Measurements from ENCODE around the gene ZNF214. TPM values are rescaled to one million over a fixed set of nuclear protein-coding genes. Genes with fewer than 3 reads are reported as not detected.
A peak's percentile ranks its signal among the peaks of the same experiment; 100 is the strongest.

ZNF214 gene
- polyA plus RNA-seq (2011; rRNA removed) = 1.9 and 3.4 TPM in 2 replicates
- polyA minus RNA-seq (2011; rRNA and poly(A)+ RNA removed) = 9.1 and 12.7 TPM in 2 replicates

GRCh38 chr11:7020183-7020917 is at the start of gene ZNF214, which contains the start of gene NLRP14:
ZNF214 (minus strand) TSS chr11:7020346; CDS start chr11:7002835, 17,511 bp downstream.
NLRP14 (plus strand) TSS chr11:7020479; CDS start chr11:7038587, 18,108 bp downstream.
- H3K9me3 ChIP-seq (ENCODE audit: control insufficient read depth, insufficient read depth, low read length) = no peaks in the 10 kb centered on the region
- TF ChIP-seq CTCF (IDR thresholded peaks at IDR 0.05; ENCODE audit: low read depth, low read length) = no peak
- ChIA-PET POLR2A (interaction anchor here (0.9 to 2.4 kb wide), 2 partner anchors 27 to 29 kb away, joined by 4 to 17 read pairs; no protein-coding TSS in a partner anchor), CTCF (interaction anchor here (0.5 to 1.7 kb wide), 5 partner anchors 13 to 1077 kb away, joined by 3 to 7 read pairs (median 6); no protein-coding TSS in a partner anchor)
- no peaks in the 10 kb centered on the region for H3K27me3 ChIP-seq (ENCODE audit: control insufficient read depth, insufficient read depth, low read length)
- peak; percentile 83 for DNase-seq (ENCODE audit: low read depth, low spot score)
- H3K27ac ChIP-seq (ENCODE audit: low read depth, low read length) = peak within 1 kb of the TSS; percentile 80
- peak within 1 kb of the TSS; percentile 90 for H3K4me3 ChIP-seq (ENCODE audit: low read depth, low read length)

GRCh38 chr11:7062534-7062933 is 42.4 kb upstream of the ZNF214 start:
- ChIA-PET CTCF (no interaction called here), POLR2A (no interaction called here)

GRCh38 chr11:7060868-7061267 is 40.7 kb upstream of the ZNF214 start:
- POLR2A ChIA-PET = no interaction called here
- H3K27ac ChIP-seq (ENCODE audit: low read depth, low read length) = no peak overlapping the region
- H3K4me3 ChIP-seq (ENCODE audit: low read depth, low read length) = no peak overlapping the region
- no peak for TF ChIP-seq CTCF (IDR thresholded peaks at IDR 0.05; ENCODE audit: low read depth, low read length)
- H3K9me3 ChIP-seq (ENCODE audit: control insufficient read depth, insufficient read depth, low read length) = no peaks in the 10 kb centered on the region
- no peaks in the 10 kb centered on the region for H3K27me3 ChIP-seq (ENCODE audit: control insufficient read depth, insufficient read depth, low read length)
- no peak for DNase-seq (ENCODE audit: low read depth, low spot score)
- CTCF ChIA-PET = no interaction called here

More at GRCh38 chr11:7062534-7062933, 42.4 kb upstream of the ZNF214 start:
- no peaks in the 10 kb centered on the region for H3K27me3 ChIP-seq (ENCODE audit: control insufficient read depth, insufficient read depth, low read length)
- TF ChIP-seq CTCF (IDR thresholded peaks at IDR 0.05; ENCODE audit: low read depth, low read length) = no peak
- H3K27ac ChIP-seq (ENCODE audit: low read depth, low read length) = no peak overlapping the region
- no peak for DNase-seq (ENCODE audit: low read depth, low spot score)
- no peak overlapping the region for H3K4me3 ChIP-seq (ENCODE audit: low read depth, low read length)
- no peaks in the 10 kb centered on the region for H3K9me3 ChIP-seq (ENCODE audit: control insufficient read depth, insufficient read depth, low read length)

- DNase-seq (ENCODE audit: low read depth, low spot score) = no peak
- Histone ChIP-seq H3K4me3 (ENCODE audit: low read depth, low read length) (no peak overlapping the region), H3K27me3 (ENCODE audit: control insufficient read depth, insufficient read depth, low read length) (no peaks in the 10 kb centered on the region), H3K27ac (ENCODE audit: low read depth, low read length) (no peak overlapping the region), H3K9me3 (ENCODE audit: control insufficient read depth, insufficient read depth, low read length) (no peaks in the 10 kb centered on the region)
- POLR2A ChIA-PET = no interaction called here
- CTCF ChIA-PET = interaction anchor here (0.6 to 2.1 kb wide), 4 partner anchors 40 to 629 kb away, joined by 3 to 6 read pairs (median 3); no protein-coding TSS in a partner anchor
- TF ChIP-seq CTCF (IDR thresholded peaks at IDR 0.05; ENCODE audit: low read depth, low read length) = no peak
Measured at GRCh38 chr11:7057641-7058040, 37.5 kb upstream of the ZNF214 start.

Data from AG04450 (cell line).